Germinal center (tissue), 1 donor: ENCODE data around the gene CYB561A3.

Experiments
- DNase-seq: peaks from one replicate; pipeline ENCODE4 v3.0.0; 2012; ENCODE audit warnings: mixed read lengths, low spot score

Gene CYB561A3

GRCh38 chr11:61325649-61326414, 35.9 kb downstream of the CYB561A3 start:
- DNase-seq, result no peak

- DNase-seq, result no peak
These were observed 46.4 kb downstream of the CYB561A3 start for GRCh38 chr11:61315260-61315659.

DNA sequence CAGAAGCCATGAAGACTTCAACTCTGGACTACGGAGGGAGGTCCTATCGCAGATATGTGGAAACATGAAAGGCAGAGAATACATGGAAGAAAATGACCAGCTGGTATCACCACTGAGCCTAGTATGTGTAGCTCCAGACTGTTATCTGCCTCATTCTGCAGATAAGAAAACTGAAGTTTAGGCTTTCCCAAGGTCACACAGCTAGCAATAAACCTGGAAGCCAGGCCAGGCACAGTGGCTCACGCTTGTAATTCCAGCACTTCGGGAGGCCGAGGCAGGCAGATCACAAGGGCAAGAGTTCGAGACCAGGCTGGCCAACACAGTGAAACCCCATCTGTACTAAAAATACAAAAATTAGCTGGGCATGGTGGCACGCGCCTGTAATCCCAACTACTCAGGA, 50.9 kb downstream of the CYB561A3 start:
- DNase-seq, result no peak

- DNase-seq, result no peak
These were observed 51.9 kb downstream of the CYB561A3 start for GRCh38 chr11:61309739-61310138.

- DNase-seq, result no peak
These were observed 52.5 kb downstream of the CYB561A3 start for GRCh38 chr11:61309141-61309540.

GRCh38 chr11:61307354-61307753, 54.3 kb downstream of the CYB561A3 start:
- DNase-seq, result no peak

DNA sequence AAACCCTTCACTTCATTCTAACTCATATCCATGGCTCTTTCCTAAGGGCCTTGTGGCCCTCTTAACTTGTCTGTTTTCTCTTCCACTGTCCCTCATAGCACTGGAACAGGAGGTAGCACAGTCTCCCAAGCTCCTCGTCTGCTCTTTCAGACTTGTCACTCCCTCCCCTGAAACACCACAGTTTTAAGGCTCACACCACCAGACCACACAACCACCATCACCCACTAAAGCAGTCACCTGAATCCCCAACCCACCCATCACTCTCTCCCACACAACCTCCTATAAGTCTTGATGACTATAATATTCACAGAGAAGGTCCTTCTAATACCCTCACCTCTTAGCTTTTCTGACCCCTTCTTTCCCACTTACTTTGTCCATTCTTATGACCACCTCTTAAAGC, 55.5 kb downstream of the CYB561A3 start:
- DNase-seq, result no peak

DNA sequence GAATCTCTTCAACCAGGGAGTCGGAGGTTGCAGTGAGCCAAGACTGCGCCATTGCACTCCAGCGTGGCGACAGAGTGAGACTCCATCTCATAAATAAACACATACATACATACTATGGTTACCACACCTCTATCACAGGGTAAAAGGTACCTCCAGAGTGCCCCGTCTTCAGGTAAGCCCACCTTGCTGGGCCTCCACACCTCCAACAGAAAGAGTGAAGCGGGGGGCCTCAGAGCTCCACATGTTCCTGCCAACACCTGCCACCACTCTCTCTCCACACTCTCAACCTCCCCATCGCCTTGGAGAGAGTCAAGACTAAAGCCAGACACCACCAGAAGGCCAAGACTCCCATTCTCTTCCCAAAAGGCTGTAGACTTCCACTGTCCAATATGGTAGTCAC, 56.3 kb downstream of the CYB561A3 start:
- DNase-seq, result no peak

- DNase-seq, result no peak
These were observed 58.0 kb downstream of the CYB561A3 start for GRCh38 chr11:61303725-61304124.

GRCh38 chr11:61302550-61302949, 59.1 kb downstream of the CYB561A3 start:
- DNase-seq, result no peak
